Fibroblast of mammary gland (primary cell): ENCODE results near the gene ZNF618.

Experiments used
- DNase-seq: peaks from one replicate; pipeline ENCODE4 v3.0.0-alpha.2; 2010; ENCODE audit warnings: low read depth
- H3K4me3 ChIP-seq: 2 replicates; pipeline ENCODE4 v1.5.1; 2011; ENCODE audit warnings: low read depth, mild to moderate bottlenecking, low read length, moderate library complexity; ENCODE audit not compliant: control insufficient read depth
- TF ChIP-seq, protein P1 (sequence below): conservative IDR thresholded peaks from 2 replicates; pipeline ENCODE4 v1.5.1; 2011; ENCODE audit warnings: low read depth, low read length, inconsistent platforms; ENCODE audit not compliant: control insufficient read depth, insufficient read depth

The ZNF618 gene

DNA sequence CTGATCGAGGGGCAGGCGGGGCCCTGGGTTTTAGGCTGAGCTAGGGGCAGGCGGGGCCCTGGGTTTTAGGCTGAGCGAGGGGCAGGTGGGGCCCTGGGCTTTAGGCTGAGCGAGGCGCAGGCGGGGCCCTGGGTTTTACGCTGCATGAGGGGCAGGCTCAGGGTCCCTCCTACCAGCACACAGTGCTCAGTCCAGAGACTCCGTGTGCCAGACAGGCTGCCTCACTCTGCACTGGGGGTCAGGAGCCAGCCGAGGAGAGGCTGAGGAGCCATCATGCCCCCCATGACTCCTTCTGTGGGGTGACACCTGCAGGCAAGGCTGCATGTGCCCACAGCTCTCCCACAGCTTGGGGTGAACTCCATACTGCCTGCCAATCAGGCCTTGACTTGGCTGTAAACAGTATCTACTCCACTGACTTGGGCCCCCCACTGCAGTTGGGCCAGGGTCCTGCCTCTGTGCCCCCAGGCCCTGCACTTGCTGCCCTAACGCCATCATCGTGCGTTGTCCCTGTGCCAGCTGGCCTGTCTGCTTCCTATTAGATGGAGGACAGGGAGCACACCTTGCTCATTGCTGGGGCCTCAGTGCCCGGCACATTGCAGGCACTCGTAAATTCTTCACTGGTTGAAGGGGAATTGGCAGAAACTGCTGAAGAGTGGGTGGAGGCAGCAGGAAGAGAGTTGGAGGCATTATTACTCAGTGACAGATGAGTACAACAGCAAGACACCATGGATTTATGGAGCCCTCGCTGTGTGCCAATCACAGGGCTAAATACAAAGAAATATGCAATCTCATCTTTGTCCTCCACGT is 123.3 kb downstream of the ZNF618 start:
- H3K4me3 ChIP-seq, result no peak overlapping the region
- peak; percentile 42 for DNase-seq
- TF ChIP-seq, protein P1, sequence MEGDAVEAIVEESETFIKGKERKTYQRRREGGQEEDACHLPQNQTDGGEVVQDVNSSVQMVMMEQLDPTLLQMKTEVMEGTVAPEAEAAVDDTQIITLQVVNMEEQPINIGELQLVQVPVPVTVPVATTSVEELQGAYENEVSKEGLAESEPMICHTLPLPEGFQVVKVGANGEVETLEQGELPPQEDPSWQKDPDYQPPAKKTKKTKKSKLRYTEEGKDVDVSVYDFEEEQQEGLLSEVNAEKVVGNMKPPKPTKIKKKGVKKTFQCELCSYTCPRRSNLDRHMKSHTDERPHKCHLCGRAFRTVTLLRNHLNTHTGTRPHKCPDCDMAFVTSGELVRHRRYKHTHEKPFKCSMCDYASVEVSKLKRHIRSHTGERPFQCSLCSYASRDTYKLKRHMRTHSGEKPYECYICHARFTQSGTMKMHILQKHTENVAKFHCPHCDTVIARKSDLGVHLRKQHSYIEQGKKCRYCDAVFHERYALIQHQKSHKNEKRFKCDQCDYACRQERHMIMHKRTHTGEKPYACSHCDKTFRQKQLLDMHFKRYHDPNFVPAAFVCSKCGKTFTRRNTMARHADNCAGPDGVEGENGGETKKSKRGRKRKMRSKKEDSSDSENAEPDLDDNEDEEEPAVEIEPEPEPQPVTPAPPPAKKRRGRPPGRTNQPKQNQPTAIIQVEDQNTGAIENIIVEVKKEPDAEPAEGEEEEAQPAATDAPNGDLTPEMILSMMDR, result no peak

DNA sequence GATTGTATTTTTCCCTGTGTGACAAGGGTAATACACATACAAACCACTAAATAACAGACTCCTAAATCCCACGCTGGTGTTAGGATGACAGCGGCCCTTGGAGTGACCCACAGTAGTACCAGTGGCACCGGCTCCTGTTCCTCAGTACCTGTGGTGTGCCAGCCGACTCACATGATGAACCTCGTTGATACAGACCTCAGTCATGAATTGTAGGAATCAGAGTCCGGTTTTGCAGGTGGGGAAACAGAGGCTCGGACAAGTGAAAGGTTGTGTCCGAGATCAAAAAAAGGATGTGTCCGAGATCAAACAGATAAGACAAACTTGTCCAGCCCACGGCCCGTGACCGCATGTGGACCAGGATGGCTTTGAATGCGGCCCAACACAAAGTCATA is 124.0 kb downstream of the ZNF618 start:
- no peak overlapping the region for H3K4me3 ChIP-seq
- TF ChIP-seq, protein P1, result no peak
- DNase-seq, result no peak

DNA sequence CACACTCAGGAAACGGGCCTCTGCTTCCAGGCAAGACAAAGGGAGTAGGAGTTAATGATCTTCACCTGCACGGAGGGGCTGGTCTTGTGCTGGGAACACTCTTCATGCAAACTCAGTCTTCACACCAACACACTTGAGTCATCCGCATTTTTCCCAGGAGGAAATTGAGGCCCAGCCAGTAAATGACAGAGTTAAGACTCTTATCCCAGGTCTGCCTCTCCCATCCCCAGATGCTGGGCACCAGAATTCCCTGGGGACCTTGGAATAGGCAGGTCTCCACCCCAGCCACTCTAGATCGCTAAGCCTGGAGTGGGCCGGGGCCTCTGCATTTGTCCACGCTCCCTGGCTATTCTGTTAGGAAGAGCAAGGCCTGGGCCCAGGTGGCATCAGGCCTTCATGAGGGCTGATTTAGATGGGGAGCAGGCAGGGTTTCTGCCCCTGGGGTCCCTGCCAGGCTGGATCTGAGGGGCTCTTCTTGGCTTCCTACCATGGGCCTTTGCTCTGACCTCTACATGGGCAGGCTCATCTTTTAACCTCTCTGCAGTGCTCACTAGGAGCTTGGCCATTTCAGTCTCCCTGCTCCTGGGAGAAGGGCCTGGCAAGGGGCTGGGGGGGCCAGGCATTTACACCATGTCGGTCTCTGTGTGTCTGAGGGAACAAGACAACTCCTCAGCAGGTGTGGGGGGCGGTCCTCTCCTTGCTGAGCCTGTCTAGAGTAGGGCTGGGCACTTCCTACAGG is 124.7 kb downstream of the ZNF618 start:
- TF ChIP-seq, protein P1, result no peak
- H3K4me3 ChIP-seq, result no peak overlapping the region
- DNase-seq, result peak; percentile 32

DNA sequence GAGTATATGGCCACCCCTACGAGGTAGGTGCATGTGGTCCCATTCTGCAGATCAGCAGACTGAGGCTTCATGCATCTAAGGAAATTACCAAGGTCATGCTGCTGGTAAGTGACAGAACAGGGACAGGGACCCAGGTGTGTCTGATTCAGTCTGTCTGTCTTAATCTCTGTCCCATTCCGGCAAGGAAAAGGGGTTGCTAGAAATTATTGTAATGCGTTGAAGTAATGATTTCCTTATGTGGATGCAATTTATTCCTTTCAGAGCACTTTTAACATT is 125.2 kb downstream of the ZNF618 start:
- no peak overlapping the region for H3K4me3 ChIP-seq
- DNase-seq, result no peak
- TF ChIP-seq, protein P1, result no peak

DNA sequence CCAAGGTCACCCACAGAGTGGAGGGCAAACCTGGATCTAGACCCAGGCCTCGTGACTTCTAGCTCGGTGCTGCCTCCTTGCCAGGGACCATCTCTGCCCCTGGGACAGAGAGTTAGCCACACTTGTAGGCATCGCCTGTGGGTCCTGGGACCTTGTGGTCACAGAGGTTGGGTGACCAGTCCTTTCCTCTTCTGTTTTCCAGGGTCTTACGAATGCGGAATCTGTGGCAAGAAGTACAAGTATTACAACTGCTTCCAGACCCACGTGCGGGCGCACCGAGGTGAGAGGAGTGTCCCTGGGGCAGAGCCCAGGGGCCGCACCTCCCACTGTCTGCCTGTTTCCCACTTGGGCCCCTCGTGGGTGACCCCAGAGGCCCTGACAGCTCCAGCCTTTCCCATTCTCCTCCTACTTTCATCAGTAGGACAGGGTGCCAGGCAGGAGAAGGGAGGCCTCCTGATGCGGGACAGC is 125.7 kb downstream of the ZNF618 start:
- no peak for DNase-seq
- no peak overlapping the region for H3K4me3 ChIP-seq
- TF ChIP-seq, protein P1, result no peak

DNA sequence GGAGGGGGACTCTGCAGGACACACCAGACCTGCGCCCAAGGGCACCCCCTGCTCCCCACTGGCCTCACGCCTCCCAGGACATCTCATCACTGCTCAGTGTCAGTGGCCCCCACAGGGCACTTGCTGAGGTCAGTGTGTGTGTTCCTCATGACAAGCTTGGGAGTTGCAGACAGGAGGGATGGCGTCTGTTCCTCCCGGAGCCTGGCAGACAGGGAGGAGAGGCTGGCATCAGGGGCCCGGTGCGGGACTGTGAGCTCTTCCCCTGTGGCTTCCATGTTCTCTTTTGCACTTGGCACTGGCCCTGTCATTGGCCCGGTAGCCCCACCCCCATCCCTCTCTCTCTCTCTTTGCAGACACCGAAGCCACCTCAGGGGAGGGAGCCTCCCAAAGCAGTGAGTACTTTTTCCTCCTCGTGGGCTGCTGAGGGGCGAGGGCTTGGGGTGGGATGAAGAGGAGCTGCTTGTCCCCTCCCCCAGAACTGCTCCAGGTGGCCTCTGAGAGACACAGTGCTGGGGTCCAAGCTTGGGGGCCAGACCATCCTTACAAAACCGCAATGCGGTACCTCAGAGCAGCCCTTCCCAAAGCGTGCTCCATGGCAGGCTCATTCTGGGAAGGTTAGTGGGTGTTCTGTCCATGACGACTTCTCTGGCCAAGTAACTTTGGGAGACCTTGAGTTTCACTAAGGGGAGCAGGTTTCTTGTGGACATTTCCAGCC is 126.3 kb downstream of the ZNF618 start:
- DNase-seq, result no peak
- TF ChIP-seq, protein P1, result no peak
- no peak overlapping the region for H3K4me3 ChIP-seq
